Esophagus squamous epithelium (tissue), 4 donors: ENCODE results near the gene CNOT2.

Experiments
- POLR2A ChIP-seq, 4 donors: fragments of 450-650 bp; IDR thresholded peaks; one replicate each; pipeline ENCODE4 v1.6.1; 2017; ENCODE audit warnings: antibody characterized with exemption in 4 of 4, mild to moderate bottlenecking in 4 of 4, moderate library complexity in 3 of 4
- TF ChIP-seq, protein P1 (sequence below), 6 experiments: fragments of 450-650 bp in 4 of 6; fragments of 200-600 bp in 2 of 6; sonication (generic) in 2 of 6; IDR thresholded peaks; one replicate each; pipeline ENCODE4 v1.5.1; 2016 to 2019; ENCODE audit warnings: antibody characterized with exemption in 6 of 6, mild to moderate bottlenecking in 4 of 6, moderate library complexity in 4 of 6

DNA sequence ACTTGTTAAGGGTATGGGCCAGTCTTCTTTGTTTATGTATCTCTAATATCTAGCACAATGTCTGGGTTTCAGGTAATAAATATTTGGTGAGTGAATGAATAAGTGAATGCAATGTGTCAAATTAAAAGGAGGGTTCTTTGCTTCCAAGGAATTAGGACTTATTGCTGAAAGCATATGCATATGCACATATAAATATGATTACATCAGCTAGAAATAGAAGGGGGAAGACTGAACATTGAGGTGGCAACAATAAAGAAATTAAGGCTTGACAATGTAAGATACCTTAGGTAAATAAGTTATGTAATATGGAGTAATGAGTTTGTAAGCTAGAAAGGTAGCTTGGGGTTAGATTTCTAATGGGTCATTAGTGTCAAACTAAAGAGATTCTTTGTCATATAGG is 160.6 kb downstream of the CNOT2 start:
- TF ChIP-seq POLR2A (IDR thresholded peaks at IDR 0.05): no peak
- TF ChIP-seq, protein P1, sequence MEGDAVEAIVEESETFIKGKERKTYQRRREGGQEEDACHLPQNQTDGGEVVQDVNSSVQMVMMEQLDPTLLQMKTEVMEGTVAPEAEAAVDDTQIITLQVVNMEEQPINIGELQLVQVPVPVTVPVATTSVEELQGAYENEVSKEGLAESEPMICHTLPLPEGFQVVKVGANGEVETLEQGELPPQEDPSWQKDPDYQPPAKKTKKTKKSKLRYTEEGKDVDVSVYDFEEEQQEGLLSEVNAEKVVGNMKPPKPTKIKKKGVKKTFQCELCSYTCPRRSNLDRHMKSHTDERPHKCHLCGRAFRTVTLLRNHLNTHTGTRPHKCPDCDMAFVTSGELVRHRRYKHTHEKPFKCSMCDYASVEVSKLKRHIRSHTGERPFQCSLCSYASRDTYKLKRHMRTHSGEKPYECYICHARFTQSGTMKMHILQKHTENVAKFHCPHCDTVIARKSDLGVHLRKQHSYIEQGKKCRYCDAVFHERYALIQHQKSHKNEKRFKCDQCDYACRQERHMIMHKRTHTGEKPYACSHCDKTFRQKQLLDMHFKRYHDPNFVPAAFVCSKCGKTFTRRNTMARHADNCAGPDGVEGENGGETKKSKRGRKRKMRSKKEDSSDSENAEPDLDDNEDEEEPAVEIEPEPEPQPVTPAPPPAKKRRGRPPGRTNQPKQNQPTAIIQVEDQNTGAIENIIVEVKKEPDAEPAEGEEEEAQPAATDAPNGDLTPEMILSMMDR (IDR thresholded peaks at IDR 0.05): no peak
